CD4-positive, alpha-beta T cell treated with Interleukin-6 at 100 ng/mL for 8 hours (primary cell): ENCODE measurements around the gene PEX3.
A peak's percentile ranks its signal among the peaks of the same experiment; 100 is the strongest.
"Not testable (repeated sequence)": the region's sequence is repeated elsewhere in the genome, so short reads cannot be mapped to it uniquely, and the experiment has no call there.

ENCODE experiments used
- DNase-seq: peaks from one replicate; pipeline ENCODE4 v3.0.0-alpha.2; 2020; ENCODE audit warnings: mixed read lengths, low spot score

PEX3 gene

GRCh38 chr6:143507358-143508145 is 56.9 kb downstream of the PEX3 start:
- DNase-seq, result no peak

GRCh38 chr6:143510326-143510725 is 59.7 kb downstream of the PEX3 start:
- DNase-seq, result not testable (repeated sequence)

- peak; percentile 59 for DNase-seq
Measured at GRCh38 chr6:143510991-143511891, 60.6 kb downstream of the PEX3 start, which contains the start of gene FUCA2. Gene FUCA2, minus strand, starts transcription at chr6:143511720. Its CDS starts 86 bp downstream, at chr6:143511634.

GRCh38 chr6:143513410-143513809 is 62.8 kb downstream of the PEX3 start:
- DNase-seq, result peak; percentile 42

- no peak for DNase-seq
Measured at GRCh38 chr6:143515061-143515760, 64.6 kb downstream of the PEX3 start.

GRCh38 chr6:143515766-143516355 is 65.3 kb downstream of the PEX3 start:
- no peak for DNase-seq

GRCh38 chr6:143516690-143517446 is 66.3 kb downstream of the PEX3 start:
- DNase-seq, result no peak

GRCh38 chr6:143517447-143517773 is 66.8 kb downstream of the PEX3 start:
- no peak for DNase-seq

- no peak for DNase-seq
Measured at GRCh38 chr6:143522039-143522600, 71.5 kb downstream of the PEX3 start.

GRCh38 chr6:143525356-143525755 is 74.8 kb downstream of the PEX3 start:
- DNase-seq, result no peak

GRCh38 chr6:143527677-143528076 is 77.1 kb downstream of the PEX3 start:
- DNase-seq, result no peak

- DNase-seq, result no peak
Measured at GRCh38 chr6:143528164-143528811, 77.7 kb downstream of the PEX3 start.

GRCh38 chr6:143529095-143529494 is 78.5 kb downstream of the PEX3 start:
- DNase-seq, result no peak

GRCh38 chr6:143531720-143532499 is 81.3 kb downstream of the PEX3 start:
- no peak for DNase-seq

- DNase-seq, result no peak
Measured at GRCh38 chr6:143535189-143535614, 84.6 kb downstream of the PEX3 start.

- peak; percentile 37 for DNase-seq
Measured at GRCh38 chr6:143536461-143536865, 85.9 kb downstream of the PEX3 start.

GRCh38 chr6:143536866-143537691 is 86.5 kb downstream of the PEX3 start:
- peak; percentile 63 for DNase-seq

GRCh38 chr6:143538374-143538773 is 87.8 kb downstream of the PEX3 start:
- no peak for DNase-seq

- DNase-seq, result no peak
Measured at GRCh38 chr6:143539106-143539505, 88.5 kb downstream of the PEX3 start.
